Measurements from ENCODE around the gene PRC1. TPM values are rescaled to one million over a fixed set of nuclear protein-coding genes. Genes with fewer than 3 reads are reported as not detected.

The PRC1 gene
- total RNA-seq, 2 donors from 2014 or later = 67.3 to 127 TPM

DNA sequence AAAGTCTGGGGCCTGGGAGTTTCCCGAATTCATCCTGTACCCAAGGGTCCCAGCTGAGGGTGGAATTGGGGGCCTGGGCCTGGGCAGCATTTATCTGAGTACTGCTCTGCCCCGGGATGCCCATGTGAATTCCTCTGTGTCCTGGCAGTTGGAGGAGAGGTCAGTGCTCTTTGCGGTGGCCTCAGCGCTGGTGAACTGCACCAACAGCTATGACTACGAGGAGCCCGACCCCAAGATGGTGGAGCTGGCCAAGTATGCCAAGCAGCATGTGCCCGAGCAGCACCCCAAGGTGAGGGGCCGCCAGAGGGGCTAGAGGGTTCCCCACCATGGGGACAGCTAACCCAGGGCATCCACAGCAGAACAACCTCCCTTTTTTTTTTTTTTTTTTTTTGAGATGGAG, 45.8 kb downstream of the PRC1 start:
- Histone ChIP-seq H3K9me3 (ENCODE audit: control insufficient read depth, low read length) (no peaks in the 10 kb centered on the region), H3K27me3 (ENCODE audit: control insufficient read depth, insufficient read depth, low read length, poor library complexity, severe bottlenecking) (no peaks in the 10 kb centered on the region), H3K9ac (ENCODE audit: extremely low read depth, low read length, poor library complexity, severe bottlenecking) (no peak overlapping the region), H3K4me3 (ENCODE audit: low read length) (no peak overlapping the region), H3K4me1 (ENCODE audit: control insufficient read depth, insufficient read depth, low read length) (no peaks in the 10 kb centered on the region), H3K27ac (ENCODE audit: low read depth, low read length) (no peak overlapping the region), H3K36me3 (ENCODE audit: control insufficient read depth, insufficient read depth, low read length) (peaks cover 66% of the 10 kb centered on the region)
- no peak overlapping the region for H3K27ac Mint-ChIP-seq
- peaks cover 66% of the 10 kb centered on the region for H3K36me3 Mint-ChIP-seq (ENCODE audit: low read depth)
- no peak overlapping the region for H3K4me3 Mint-ChIP-seq
- H3K27me3 Mint-ChIP-seq (ENCODE audit: insufficient read depth) = no peaks in the 10 kb centered on the region
- H3K9me3 Mint-ChIP-seq = no peaks in the 10 kb centered on the region
- no peak for DNase-seq
- TF ChIP-seq, protein P1, sequence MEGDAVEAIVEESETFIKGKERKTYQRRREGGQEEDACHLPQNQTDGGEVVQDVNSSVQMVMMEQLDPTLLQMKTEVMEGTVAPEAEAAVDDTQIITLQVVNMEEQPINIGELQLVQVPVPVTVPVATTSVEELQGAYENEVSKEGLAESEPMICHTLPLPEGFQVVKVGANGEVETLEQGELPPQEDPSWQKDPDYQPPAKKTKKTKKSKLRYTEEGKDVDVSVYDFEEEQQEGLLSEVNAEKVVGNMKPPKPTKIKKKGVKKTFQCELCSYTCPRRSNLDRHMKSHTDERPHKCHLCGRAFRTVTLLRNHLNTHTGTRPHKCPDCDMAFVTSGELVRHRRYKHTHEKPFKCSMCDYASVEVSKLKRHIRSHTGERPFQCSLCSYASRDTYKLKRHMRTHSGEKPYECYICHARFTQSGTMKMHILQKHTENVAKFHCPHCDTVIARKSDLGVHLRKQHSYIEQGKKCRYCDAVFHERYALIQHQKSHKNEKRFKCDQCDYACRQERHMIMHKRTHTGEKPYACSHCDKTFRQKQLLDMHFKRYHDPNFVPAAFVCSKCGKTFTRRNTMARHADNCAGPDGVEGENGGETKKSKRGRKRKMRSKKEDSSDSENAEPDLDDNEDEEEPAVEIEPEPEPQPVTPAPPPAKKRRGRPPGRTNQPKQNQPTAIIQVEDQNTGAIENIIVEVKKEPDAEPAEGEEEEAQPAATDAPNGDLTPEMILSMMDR (conservative IDR thresholded peaks at IDR 0.05) = no peak
- 91 to 93% methylated on average over 4 to 8 of the region's 8 CpGs for WGBS, 2 experiments (ENCODE audit: insufficient coverage in 1 of 2, insufficient read length in 1 of 2)
- H3K4me1 Mint-ChIP-seq = no peaks in the 10 kb centered on the region

DNA sequence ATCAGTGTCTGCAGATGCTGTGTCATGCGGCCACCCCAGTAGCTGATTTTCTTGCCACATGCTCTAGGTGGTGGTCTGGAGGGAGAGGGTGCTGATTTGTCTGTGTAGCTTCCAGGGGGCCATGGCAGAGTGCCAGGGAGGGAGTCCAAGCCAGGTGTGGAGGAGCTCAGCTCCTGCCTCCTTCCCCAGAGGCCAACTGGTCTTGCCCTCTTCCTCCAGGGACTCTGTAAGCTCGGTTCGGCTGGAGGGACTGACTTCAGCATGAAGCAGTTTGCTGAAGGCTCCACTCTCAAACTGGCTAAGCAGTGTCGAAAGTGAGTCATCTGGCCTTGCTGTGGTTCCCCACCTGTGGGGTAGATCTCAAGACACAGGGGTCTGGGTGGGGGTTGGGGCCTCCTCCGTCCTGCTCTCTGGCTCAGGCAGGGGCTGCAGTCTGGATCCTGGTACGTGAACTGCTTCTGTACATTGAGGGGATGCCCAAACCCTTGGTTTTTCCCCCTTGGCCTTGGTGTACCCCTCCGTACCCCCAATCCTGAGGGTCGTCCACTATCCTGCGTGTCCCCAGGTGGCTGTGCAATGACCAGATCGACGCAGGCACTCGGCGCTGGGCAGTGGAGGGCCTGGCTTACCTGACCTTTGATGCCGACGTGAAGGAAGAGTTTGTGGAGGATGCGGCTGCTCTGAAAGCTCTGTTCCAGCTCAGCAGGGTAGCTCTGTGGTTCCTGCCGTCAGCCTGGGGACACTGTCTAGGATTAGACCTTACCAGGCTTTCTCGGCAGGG, 46.6 kb downstream of the PRC1 start:
- Mint-ChIP-seq H3K27ac (no peak overlapping the region), H3K4me3 (no peak overlapping the region), H3K36me3 (ENCODE audit: low read depth) (peaks cover 66% of the 10 kb centered on the region), H3K9me3 (no peaks in the 10 kb centered on the region), H3K27me3 (ENCODE audit: insufficient read depth) (no peaks in the 10 kb centered on the region), H3K4me1 (no peaks in the 10 kb centered on the region)
- H3K27me3 ChIP-seq (ENCODE audit: control insufficient read depth, insufficient read depth, low read length, poor library complexity, severe bottlenecking) = no peaks in the 10 kb centered on the region
- H3K27ac ChIP-seq (ENCODE audit: low read depth, low read length) = no peak overlapping the region
- H3K36me3 ChIP-seq (ENCODE audit: control insufficient read depth, insufficient read depth, low read length) = peaks cover 70% of the 10 kb centered on the region
- no peak overlapping the region for H3K9ac ChIP-seq (ENCODE audit: extremely low read depth, low read length, poor library complexity, severe bottlenecking)
- no peak for DNase-seq
- TF ChIP-seq, protein P1 (conservative IDR thresholded peaks at IDR 0.05) = no peak
- WGBS, 2 experiments (ENCODE audit: insufficient coverage in 1 of 2, insufficient read length in 1 of 2) = 96 to 97% methylated on average over 13 to 18 of the region's 18 CpGs
- H3K9me3 ChIP-seq (ENCODE audit: control insufficient read depth, low read length) = no peaks in the 10 kb centered on the region
- no peak overlapping the region for H3K4me3 ChIP-seq (ENCODE audit: low read length)
- no peaks in the 10 kb centered on the region for H3K4me1 ChIP-seq (ENCODE audit: control insufficient read depth, insufficient read depth, low read length)

DNA sequence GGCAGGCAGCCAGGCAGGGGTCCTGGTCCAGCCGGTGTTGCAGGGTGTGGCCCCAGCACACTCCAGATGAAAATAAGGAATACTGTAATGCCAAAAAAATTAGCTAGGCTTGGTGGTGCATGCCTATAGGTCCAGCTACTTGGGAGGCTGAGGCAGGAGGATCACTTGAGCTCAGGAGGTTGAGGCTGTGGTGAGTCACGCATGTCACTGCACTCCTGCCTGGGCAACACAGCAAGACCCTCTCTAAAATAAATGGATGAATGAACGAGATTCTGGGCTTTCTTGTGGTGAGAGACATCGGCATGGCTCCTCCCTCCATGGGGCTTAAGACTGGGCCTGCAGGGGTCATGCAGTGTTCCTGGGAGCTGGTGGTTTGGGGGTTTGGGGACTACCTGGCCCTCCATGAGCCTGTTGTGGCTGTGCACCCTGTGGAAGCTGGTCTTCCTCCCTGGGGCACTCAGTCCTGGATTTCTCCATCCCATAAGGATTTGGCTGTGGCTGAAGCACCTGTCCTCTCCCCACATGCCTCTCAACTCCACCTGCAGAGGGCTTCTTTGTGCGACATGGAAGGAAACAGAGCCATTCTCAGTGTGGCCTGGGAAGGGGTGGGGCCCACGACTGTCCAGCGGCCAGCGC, 47.3 kb downstream of the PRC1 start:
- Histone ChIP-seq H3K27me3 (ENCODE audit: control insufficient read depth, insufficient read depth, low read length, poor library complexity, severe bottlenecking) (no peaks in the 10 kb centered on the region), H3K27ac (ENCODE audit: low read depth, low read length) (no peak overlapping the region), H3K9ac (ENCODE audit: extremely low read depth, low read length, poor library complexity, severe bottlenecking) (no peak overlapping the region), H3K4me1 (ENCODE audit: control insufficient read depth, insufficient read depth, low read length) (no peaks in the 10 kb centered on the region), H3K36me3 (ENCODE audit: control insufficient read depth, insufficient read depth, low read length) (peaks cover 77% of the 10 kb centered on the region), H3K9me3 (ENCODE audit: control insufficient read depth, low read length) (no peaks in the 10 kb centered on the region), H3K4me3 (ENCODE audit: low read length) (no peak overlapping the region)
- 96 to 97% methylated on average over 8 of the region's 8 CpGs for WGBS, 2 experiments (ENCODE audit: insufficient coverage in 1 of 2, insufficient read length in 1 of 2)
- H3K27ac Mint-ChIP-seq = no peak overlapping the region
- TF ChIP-seq, protein P1 (conservative IDR thresholded peaks at IDR 0.05) = no peak
- no peaks in the 10 kb centered on the region for H3K4me1 Mint-ChIP-seq
- peaks cover 70% of the 10 kb centered on the region for H3K36me3 Mint-ChIP-seq (ENCODE audit: low read depth)
- no peak overlapping the region for H3K4me3 Mint-ChIP-seq
- no peaks in the 10 kb centered on the region for H3K9me3 Mint-ChIP-seq
- DNase-seq = no peak
- H3K27me3 Mint-ChIP-seq (ENCODE audit: insufficient read depth) = no peaks in the 10 kb centered on the region
